ENCODE data around the gene C19orf25. TPM values are rescaled to one million over a fixed set of nuclear protein-coding genes. Genes with fewer than 3 reads are reported as not detected.

The C19orf25 gene
- total and polyA plus RNA-seq, 9 of the 15 experiments (the other 6 are each of a cell fraction or from before 2014, with no cell fraction given): 0.79 to 96.0 (median 36.1) TPM

- no peak for TF ChIP-seq ATF6 (CRISPR knock-in tag; IDR thresholded peaks at IDR 0.05)
- peak; percentile 24 for TF ChIP-seq SMAD1 (IDR thresholded peaks at IDR 0.05; ENCODE audit: low read depth, low read length, partially characterized antibody)
- 0 out of 2 replicates have a peak, but pooled peaks have one; percentile 37 for TF ChIP-seq ZNF511 (CRISPR knock-in tag; IDR thresholded peaks at IDR 0.05)
- no peak for TF ChIP-seq WHSC1 (IDR thresholded peaks at IDR 0.05; ENCODE audit: low read length)
- peak; percentile 74 for TF ChIP-seq RBFOX2 (IDR thresholded peaks at IDR 0.05; ENCODE audit: low read depth, low read length)
- TF ChIP-seq PHF8 (IDR thresholded peaks at IDR 0.05; ENCODE audit: borderline replicate concordance, low read length): peak; percentile 71; the same call in 1 of the 2 replicates
- TF ChIP-seq ZNF583 (CRISPR knock-in tag; IDR thresholded peaks at IDR 0.05): no peak
- no peak for TF ChIP-seq FIP1L1 (IDR thresholded peaks at IDR 0.05; ENCODE audit: low read depth, low read length, poor library complexity, severe bottlenecking)
- no peak for TF ChIP-seq ESRRA (IDR thresholded peaks at IDR 0.05; ENCODE audit: borderline replicate concordance, low read depth)
- TF ChIP-seq CHD7 (IDR thresholded peaks at IDR 0.05; ENCODE audit: low read depth, low read length): no peak
- TF ChIP-seq ZKSCAN1 (IDR thresholded peaks at IDR 0.05; ENCODE audit: low read depth, low read length): 0 out of 2 replicates have a peak, but pooled peaks have one; percentile 1
- TF ChIP-seq ZBTB7A (IDR thresholded peaks at IDR 0.05; ENCODE audit: borderline replicate concordance, control insufficient read depth, low read depth, low read length): peak; percentile 96
These were observed 10.7 kb upstream of the C19orf25 start (continued) for GRCh38 chr19:1489463-1490310.

Data from K562 (cell line).